Activated naive CD4-positive, alpha-beta T cell treated with anti-CD3 and anti-CD28 coated beads, Interleukin-2, amount 50 U/mL, for 24 hours (primary cell): ENCODE data around the gene STARD8.
"Not testable (repeated sequence)": the region's sequence is repeated elsewhere in the genome, so short reads cannot be mapped to it uniquely, and the experiment has no call there.

Experiments used
- H3K27ac Mint-ChIP-seq: one replicate; pipeline ENCODE4 v1.8.0; 2021; ENCODE audit warnings: mild to moderate bottlenecking, mixed read lengths
- H3K27me3 Mint-ChIP-seq: one replicate; pipeline ENCODE4 v1.8.0; 2021; ENCODE audit warnings: mixed read lengths
- H3K36me3 Mint-ChIP-seq: one replicate; pipeline ENCODE4 v1.8.0; 2021; ENCODE audit warnings: mixed read lengths
- H3K4me1 Mint-ChIP-seq: one replicate; pipeline ENCODE4 v1.8.0; 2021; ENCODE audit warnings: mixed read lengths
- H3K4me3 Mint-ChIP-seq: one replicate; pipeline ENCODE4 v1.8.0; 2021; ENCODE audit warnings: mild to moderate bottlenecking, mixed read lengths
- H3K9me3 Mint-ChIP-seq: one replicate; pipeline ENCODE4 v1.8.0; 2021; ENCODE audit warnings: mixed read lengths

Gene STARD8, protein sequence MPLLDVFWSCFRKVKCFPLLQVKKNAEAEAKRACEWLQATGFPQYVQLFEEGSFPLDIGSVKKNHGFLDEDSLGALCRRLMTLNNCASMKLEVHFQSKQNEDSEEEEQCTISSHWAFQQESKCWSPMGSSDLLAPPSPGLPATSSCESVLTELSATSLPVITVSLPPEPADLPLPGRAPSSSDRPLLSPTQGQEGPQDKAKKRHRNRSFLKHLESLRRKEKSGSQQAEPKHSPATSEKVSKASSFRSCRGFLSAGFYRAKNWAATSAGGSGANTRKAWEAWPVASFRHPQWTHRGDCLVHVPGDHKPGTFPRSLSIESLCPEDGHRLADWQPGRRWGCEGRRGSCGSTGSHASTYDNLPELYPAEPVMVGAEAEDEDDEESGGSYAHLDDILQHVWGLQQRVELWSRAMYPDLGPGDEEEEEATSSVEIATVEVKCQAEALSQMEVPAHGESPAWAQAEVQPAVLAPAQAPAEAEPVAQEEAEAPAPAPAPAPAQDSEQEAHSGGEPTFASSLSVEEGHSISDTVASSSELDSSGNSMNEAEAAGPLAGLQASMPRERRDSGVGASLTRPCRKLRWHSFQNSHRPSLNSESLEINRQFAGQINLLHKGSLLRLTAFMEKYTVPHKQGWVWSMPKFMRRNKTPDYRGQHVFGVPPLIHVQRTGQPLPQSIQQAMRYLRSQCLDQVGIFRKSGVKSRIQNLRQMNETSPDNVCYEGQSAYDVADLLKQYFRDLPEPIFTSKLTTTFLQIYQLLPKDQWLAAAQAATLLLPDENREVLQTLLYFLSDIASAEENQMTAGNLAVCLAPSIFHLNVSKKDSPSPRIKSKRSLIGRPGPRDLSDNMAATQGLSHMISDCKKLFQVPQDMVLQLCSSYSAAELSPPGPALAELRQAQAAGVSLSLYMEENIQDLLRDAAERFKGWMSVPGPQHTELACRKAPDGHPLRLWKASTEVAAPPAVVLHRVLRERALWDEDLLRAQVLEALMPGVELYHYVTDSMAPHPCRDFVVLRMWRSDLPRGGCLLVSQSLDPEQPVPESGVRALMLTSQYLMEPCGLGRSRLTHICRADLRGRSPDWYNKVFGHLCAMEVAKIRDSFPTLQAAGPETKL

GRCh38 chrX:68647156-68647957 is at the start of gene STARD8:
Gene STARD8 (plus strand): TSS chrX:68647666. CDS start chrX:68647883, 217 bp downstream.
- Mint-ChIP-seq H3K36me3 (no peaks in the 10 kb centered on the region), H3K27me3 (no peaks in the 10 kb centered on the region), H3K9me3 (no peaks in the 10 kb centered on the region), H3K4me3 (no peak within 1 kb of the TSS), H3K27ac (no peak within 1 kb of the TSS), H3K4me1 (no peaks in the 10 kb centered on the region)

- no peak overlapping the region for H3K4me3 Mint-ChIP-seq
- peaks cover 20% of the 10 kb centered on the region for H3K9me3 Mint-ChIP-seq
- no peaks in the 10 kb centered on the region for H3K4me1 Mint-ChIP-seq
- H3K27me3 Mint-ChIP-seq: no peaks in the 10 kb centered on the region
- H3K27ac Mint-ChIP-seq: no peak overlapping the region
- peaks cover 7% of the 10 kb centered on the region for H3K36me3 Mint-ChIP-seq
These were observed 48.6 kb upstream of the STARD8 start for GRCh38 chrX:68598841-68599240.

GRCh38 chrX:68599256-68600152 is 48.0 kb upstream of the STARD8 start:
- Mint-ChIP-seq H3K9me3 (peaks cover 19% of the 10 kb centered on the region), H3K36me3 (peaks cover 5% of the 10 kb centered on the region), H3K27ac (no peak overlapping the region), H3K27me3 (no peaks in the 10 kb centered on the region), H3K4me3 (no peak overlapping the region), H3K4me1 (no peaks in the 10 kb centered on the region)

GRCh38 chrX:68604216-68604615 is 43.2 kb upstream of the STARD8 start:
- not testable (repeated sequence) for H3K27ac Mint-ChIP-seq, H3K36me3 Mint-ChIP-seq, H3K9me3 Mint-ChIP-seq, H3K4me1 Mint-ChIP-seq, H3K4me3 Mint-ChIP-seq, H3K27me3 Mint-ChIP-seq

DNA sequence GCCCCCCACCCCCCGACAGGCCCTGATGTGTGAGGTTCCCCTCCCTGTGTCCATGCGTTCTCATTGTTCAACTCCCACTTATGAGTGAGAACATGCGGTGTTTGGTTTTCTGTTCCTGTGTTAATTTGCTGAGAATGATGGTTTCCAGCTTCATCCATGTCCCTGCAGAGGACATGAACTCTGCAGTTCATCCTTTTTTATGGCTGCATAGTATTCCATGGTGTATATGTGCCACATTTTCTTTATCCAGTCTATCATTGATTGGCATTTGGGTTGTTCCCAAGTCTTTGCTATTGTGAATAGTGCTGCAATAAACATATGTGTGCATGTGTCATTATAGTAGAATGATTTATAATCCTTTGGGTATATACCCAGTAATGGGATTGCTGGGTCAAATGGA is 32.7 kb upstream of the STARD8 start:
- H3K4me3 Mint-ChIP-seq, H3K9me3 Mint-ChIP-seq, H3K36me3 Mint-ChIP-seq, H3K27me3 Mint-ChIP-seq, H3K27ac Mint-ChIP-seq, H3K4me1 Mint-ChIP-seq: not testable (repeated sequence)

DNA sequence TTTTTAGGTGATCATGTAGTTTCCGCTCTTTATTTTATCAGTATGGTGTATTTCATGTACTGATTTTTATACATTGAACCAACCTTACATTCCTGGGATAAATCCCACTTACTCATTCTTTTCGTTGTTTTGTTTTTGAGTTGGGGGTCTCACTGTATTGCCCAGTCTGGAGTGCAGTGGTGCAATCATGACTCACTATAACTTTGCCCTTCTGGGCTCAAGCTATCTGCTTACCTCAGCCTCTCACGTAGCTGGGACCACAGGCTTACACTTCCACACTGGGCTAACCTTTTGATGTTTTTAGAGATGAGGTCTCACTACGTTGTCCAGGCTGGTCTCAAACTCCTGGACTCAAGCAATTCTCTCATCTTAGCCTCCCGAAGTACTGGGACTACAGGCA is 19.5 kb upstream of the STARD8 start:
- H3K27me3 Mint-ChIP-seq: no peaks in the 10 kb centered on the region
- no peak overlapping the region for H3K4me3 Mint-ChIP-seq
- H3K27ac Mint-ChIP-seq: no peak overlapping the region
- H3K4me1 Mint-ChIP-seq: no peaks in the 10 kb centered on the region
- peaks cover 5% of the 10 kb centered on the region for H3K9me3 Mint-ChIP-seq
- H3K36me3 Mint-ChIP-seq: no peaks in the 10 kb centered on the region

GRCh38 chrX:68629936-68630335 is 17.5 kb upstream of the STARD8 start:
- not testable (repeated sequence) for H3K4me3 Mint-ChIP-seq, H3K27ac Mint-ChIP-seq, H3K27me3 Mint-ChIP-seq, H3K36me3 Mint-ChIP-seq, H3K4me1 Mint-ChIP-seq, H3K9me3 Mint-ChIP-seq

GRCh38 chrX:68631336-68631735 is 16.1 kb upstream of the STARD8 start:
- Mint-ChIP-seq H3K36me3 (no peaks in the 10 kb centered on the region), H3K4me1 (no peaks in the 10 kb centered on the region), H3K27me3 (no peaks in the 10 kb centered on the region), H3K9me3 (no peaks in the 10 kb centered on the region), H3K27ac (no peak overlapping the region), H3K4me3 (no peak overlapping the region)

DNA sequence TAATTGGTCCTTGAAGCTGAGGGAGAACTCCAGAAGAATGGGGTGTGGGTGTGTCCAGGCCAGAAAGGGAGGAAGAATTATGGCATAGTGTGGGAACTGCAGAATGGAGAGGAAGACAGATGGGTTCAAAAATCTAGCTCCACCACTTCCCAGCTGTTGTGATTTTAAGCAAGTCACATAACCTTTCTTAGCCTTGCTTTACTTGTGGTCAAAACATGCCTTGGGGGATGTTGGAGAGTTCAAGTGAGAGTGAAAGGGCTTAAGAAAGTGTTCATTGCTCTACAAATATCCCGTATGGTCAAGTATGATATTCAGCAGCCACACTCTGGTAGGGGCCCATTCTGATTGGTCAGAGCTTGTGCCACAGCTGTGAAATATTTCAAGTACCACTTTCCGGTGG is 15.0 kb upstream of the STARD8 start:
- H3K9me3 Mint-ChIP-seq: no peaks in the 10 kb centered on the region
- no peaks in the 10 kb centered on the region for H3K27me3 Mint-ChIP-seq
- H3K4me1 Mint-ChIP-seq: no peaks in the 10 kb centered on the region
- H3K4me3 Mint-ChIP-seq: no peak overlapping the region
- H3K36me3 Mint-ChIP-seq: no peaks in the 10 kb centered on the region
- H3K27ac Mint-ChIP-seq: no peak overlapping the region

DNA sequence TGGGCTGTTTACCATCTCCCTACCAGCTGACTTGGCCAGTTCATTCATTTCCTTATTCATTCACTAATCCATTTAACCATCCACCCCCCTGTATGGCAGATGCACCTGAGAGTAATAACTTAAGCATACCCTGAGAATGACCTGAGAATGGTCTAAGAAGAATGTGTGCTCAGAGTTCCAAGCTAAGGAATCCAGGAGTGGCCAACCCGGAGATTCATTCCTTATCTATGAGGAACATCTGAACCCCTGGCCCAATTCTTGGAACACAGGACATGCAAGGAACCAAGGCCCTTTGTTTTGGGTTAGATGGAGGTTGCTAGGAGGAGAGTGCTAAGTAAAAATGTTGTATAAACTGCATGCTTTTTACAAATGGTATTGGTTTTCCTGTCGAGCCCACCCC is 13.5 kb upstream of the STARD8 start:
- Mint-ChIP-seq H3K27ac (no peak overlapping the region), H3K4me3 (no peak overlapping the region), H3K36me3 (no peaks in the 10 kb centered on the region), H3K27me3 (no peaks in the 10 kb centered on the region), H3K4me1 (no peaks in the 10 kb centered on the region), H3K9me3 (no peaks in the 10 kb centered on the region)

- Mint-ChIP-seq H3K27ac (no peak overlapping the region), H3K9me3 (no peaks in the 10 kb centered on the region), H3K4me3 (no peak overlapping the region), H3K36me3 (no peaks in the 10 kb centered on the region), H3K27me3 (no peaks in the 10 kb centered on the region), H3K4me1 (no peaks in the 10 kb centered on the region)
These were observed 12.7 kb upstream of the STARD8 start for GRCh38 chrX:68634649-68635227.

DNA sequence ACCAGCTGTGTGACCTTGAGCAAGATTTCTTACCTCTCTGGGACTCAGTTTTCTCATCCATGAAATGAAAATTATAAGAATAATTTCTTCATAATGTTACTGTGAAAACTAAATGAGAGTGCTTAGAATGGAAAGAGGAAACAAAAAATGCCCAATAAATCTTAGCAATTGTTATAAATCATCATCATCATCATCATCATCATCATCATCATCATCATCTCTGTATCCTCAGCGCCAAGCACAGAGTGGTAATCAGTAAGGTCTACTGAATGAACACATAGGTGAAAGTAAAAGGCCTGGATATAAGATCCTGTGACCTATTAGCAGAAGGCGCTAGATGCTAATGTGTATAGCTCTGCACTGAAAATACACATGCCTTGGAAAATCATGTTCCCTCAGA is 6.8 kb upstream of the STARD8 start:
- Mint-ChIP-seq H3K27ac (no peak overlapping the region), H3K4me3 (no peak overlapping the region), H3K9me3 (no peaks in the 10 kb centered on the region), H3K4me1 (no peaks in the 10 kb centered on the region), H3K27me3 (no peaks in the 10 kb centered on the region), H3K36me3 (no peaks in the 10 kb centered on the region)

DNA sequence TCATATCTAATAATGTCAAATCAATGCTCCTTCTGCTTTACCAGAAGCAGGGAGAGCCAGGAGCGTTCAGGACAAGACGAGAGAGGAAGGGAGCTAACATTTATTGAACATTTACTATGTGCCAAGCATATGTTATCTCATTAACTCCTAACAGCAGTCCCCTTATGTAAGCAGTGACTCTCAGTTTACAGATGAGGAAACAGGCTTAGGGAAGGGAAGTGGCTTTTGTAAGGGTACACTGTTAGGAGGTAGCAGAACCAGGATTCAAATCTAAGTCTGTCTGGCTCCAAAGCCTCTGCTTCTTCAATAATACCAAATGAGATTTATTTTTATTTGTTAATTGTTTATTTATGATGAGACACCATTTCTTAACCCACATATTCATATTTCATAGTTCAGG is 2.6 kb upstream of the STARD8 start:
- Mint-ChIP-seq H3K36me3 (no peaks in the 10 kb centered on the region), H3K27ac (no peak overlapping the region), H3K27me3 (no peaks in the 10 kb centered on the region), H3K4me1 (no peaks in the 10 kb centered on the region), H3K4me3 (no peak overlapping the region), H3K9me3 (no peaks in the 10 kb centered on the region)

GRCh38 chrX:68646421-68646820 is 1.0 kb upstream of the STARD8 start:
- H3K4me1 Mint-ChIP-seq: no peaks in the 10 kb centered on the region
- H3K36me3 Mint-ChIP-seq: no peaks in the 10 kb centered on the region
- no peaks in the 10 kb centered on the region for H3K27me3 Mint-ChIP-seq

More at GRCh38 chrX:68646421-68646820, 1.0 kb upstream of the STARD8 start:
- Mint-ChIP-seq H3K4me3 (no peak overlapping the region), H3K27ac (no peak overlapping the region), H3K9me3 (no peaks in the 10 kb centered on the region)
